CD14-positive monocyte (primary cell): ENCODE measurements around the gene ATP6V0E2. TPM values are rescaled to one million over a fixed set of nuclear protein-coding genes. Genes with fewer than 3 reads are reported as not detected.

Experiments used
- DNase-seq, 3 donors: peaks; one replicate each; pipeline ENCODE4 v3.0.0-alpha.2; 2011 to 2022
- H2AFZ ChIP-seq: 2 replicates; pipeline ENCODE4 v1.6.0; 2012; ENCODE audit warnings: mild to moderate bottlenecking, low read depth, low read length, inconsistent platforms; ENCODE audit not compliant: insufficient read depth, poor library complexity, severe bottlenecking
- H3K27ac ChIP-seq, 2 donors: 1 replicate in 1 of 2; 2 replicates in 1 of 2; pipeline ENCODE4 v1.5.1; 2012 to 2013; ENCODE audit warnings: low read length in 2 of 2, control low read depth in 1 of 2, inconsistent platforms in 1 of 2, low read depth in 1 of 2, mild to moderate bottlenecking in 1 of 2
- H3K27me3 ChIP-seq, 2 donors: one replicate each; pipeline versions ENCODE4 v1.6.0 to v1.6.1; 2011 to 2013; ENCODE audit warnings: low read length in 2 of 2; ENCODE audit not compliant: control insufficient read depth in 2 of 2, insufficient read depth in 2 of 2
- H3K36me3 ChIP-seq, 2 donors: replicated peaks in 1 of 2; 1 replicate in 1 of 2; 2 replicates in 1 of 2; pipeline versions ENCODE4 v1.5.1 to v1.6.1; 2012 to 2013; ENCODE audit warnings: low read length in 2 of 2, control low read depth in 1 of 2, inconsistent platforms in 1 of 2, mild to moderate bottlenecking in 1 of 2; ENCODE audit not compliant: insufficient read depth in 2 of 2, control insufficient read depth in 1 of 2
- H3K4me1 ChIP-seq, 2 donors: 1 replicate in 1 of 2; 2 replicates in 1 of 2; pipeline versions ENCODE4 v1.5.1 to v1.6.1; 2012 to 2013; ENCODE audit warnings: low read length in 2 of 2, control low read depth in 1 of 2, inconsistent platforms in 1 of 2, mild to moderate bottlenecking in 1 of 2, moderate library complexity in 1 of 2; ENCODE audit not compliant: insufficient read depth in 2 of 2, control insufficient read depth in 1 of 2
- H3K4me2 ChIP-seq: replicated peaks from 2 replicates; pipeline ENCODE3; 2012; ENCODE audit warnings: low read length, moderate library complexity, mild to moderate bottlenecking; ENCODE audit not compliant: poor library complexity, severe bottlenecking; ENCODE audit errors: extremely low read depth
- H3K4me3 ChIP-seq, 3 experiments: fragments of 200-600 bp in 1 of 3; sonication (generic) in 1 of 3; replicated peaks in 1 of 3; 1 replicate in 2 of 3; 2 replicates in 1 of 3; pipeline ENCODE4 v1.5.1; 2011 to 2013; ENCODE audit warnings: low read length in 3 of 3, mild to moderate bottlenecking in 3 of 3, control low read depth in 2 of 3, low read depth in 2 of 3, inconsistent platforms in 1 of 3, moderate library complexity in 1 of 3
- H3K79me2 ChIP-seq: 2 replicates; pipeline ENCODE4 v1.6.0; 2012; ENCODE audit warnings: mild to moderate bottlenecking, control low read depth, inconsistent platforms, low read length, moderate library complexity; ENCODE audit not compliant: insufficient read depth
- H3K9ac ChIP-seq: 2 replicates; pipeline ENCODE4 v1.6.0; 2017; ENCODE audit warnings: low read length, mild to moderate bottlenecking; ENCODE audit not compliant: insufficient read depth, poor library complexity, severe bottlenecking
- H3K9me3 ChIP-seq, 2 donors: replicated peaks in 1 of 2; 1 replicate in 1 of 2; 2 replicates in 1 of 2; pipeline versions ENCODE4 v1.5.1 to v1.6.1; 2012 to 2013; ENCODE audit warnings: low read length in 2 of 2, control low read depth in 1 of 2; ENCODE audit not compliant: control insufficient read depth in 1 of 2, insufficient read depth in 1 of 2
- H4K20me1 ChIP-seq: 2 replicates; pipeline ENCODE4 v1.6.0; 2012; ENCODE audit warnings: mild to moderate bottlenecking, low read length, control low read depth, moderate library complexity; ENCODE audit not compliant: insufficient read depth
- H3K27ac Mint-ChIP-seq, 7 donors: one replicate each; pipeline ENCODE4 v1.8.0; 2020; ENCODE audit warnings: mild to moderate bottlenecking in 7 of 7, mixed read lengths in 7 of 7, moderate library complexity in 6 of 7, inconsistent platforms in 2 of 7
- H3K27me3 Mint-ChIP-seq, 3 donors: one replicate each; pipeline ENCODE4 v1.8.0; 2021 to 2022; ENCODE audit warnings: low read depth in 3 of 3, mild to moderate bottlenecking in 3 of 3, mixed read lengths in 3 of 3, moderate library complexity in 3 of 3, inconsistent platforms in 1 of 3
- H3K36me3 Mint-ChIP-seq, 2 donors: one replicate each; pipeline ENCODE4 v1.8.0; 2020; ENCODE audit warnings: mixed read lengths in 2 of 2, inconsistent platforms in 1 of 2, mild to moderate bottlenecking in 1 of 2
- H3K4me1 Mint-ChIP-seq: one replicate; pipeline ENCODE4 v1.8.0; 2020; ENCODE audit warnings: mild to moderate bottlenecking, mixed read lengths
- H3K4me3 Mint-ChIP-seq, 2 donors: one replicate each; pipeline ENCODE4 v1.8.0; 2020; ENCODE audit warnings: mild to moderate bottlenecking in 2 of 2, mixed read lengths in 2 of 2, moderate library complexity in 1 of 2
- H3K9me3 Mint-ChIP-seq, 7 donors: one replicate each; pipeline ENCODE4 v1.8.0; 2020 to 2022; ENCODE audit warnings: mixed read lengths in 7 of 7, mild to moderate bottlenecking in 6 of 7, moderate library complexity in 6 of 7, inconsistent platforms in 2 of 7
- WGBS: methylation state at CpG from one replicate; pipeline ENCODE4 v1.1.5; 2013; ENCODE audit warnings: missing lambda C conversion rate; ENCODE audit not compliant: insufficient coverage; 5-methylcytosine and 5-hydroxymethylcytosine counted together
- intact Hi-C, 2 donors: fragments of 100-400 bp; cut with micrococcal nuclease; formaldehyde crosslinking; loops; one replicate each; pipeline versions ENCODE4 v1.15.0 to v1.15.1; 2023
- polyA plus RNA-seq, 3 donors: library from polyadenylated mRNA; depleted of rRNA in 1 of 3; unstranded in 2 of 3; stranded (reverse) in 1 of 3; fragments of 300-500 nt in 2 of 3; fragments of >200 nt in 1 of 3; fragmentation: Illumina TruSeq in 2 of 3; gene quantifications; 1 replicate in 2 of 3; 2 replicates in 1 of 3; pipeline ENCODE4 v1.2.3, GENCODE V29; 2012 to 2021
- TF ChIP-seq, protein P1 (sequence below): fragments of 200-600 bp; IDR thresholded peaks from one replicate; pipeline ENCODE4 v1.8.0; 2022; ENCODE audit warnings: antibody characterized with exemption, mild to moderate bottlenecking

Gene ATP6V0E2
- polyA plus RNA-seq, 3 donors = 4.4 to 13.3 (median 8.2) TPM

DNA sequence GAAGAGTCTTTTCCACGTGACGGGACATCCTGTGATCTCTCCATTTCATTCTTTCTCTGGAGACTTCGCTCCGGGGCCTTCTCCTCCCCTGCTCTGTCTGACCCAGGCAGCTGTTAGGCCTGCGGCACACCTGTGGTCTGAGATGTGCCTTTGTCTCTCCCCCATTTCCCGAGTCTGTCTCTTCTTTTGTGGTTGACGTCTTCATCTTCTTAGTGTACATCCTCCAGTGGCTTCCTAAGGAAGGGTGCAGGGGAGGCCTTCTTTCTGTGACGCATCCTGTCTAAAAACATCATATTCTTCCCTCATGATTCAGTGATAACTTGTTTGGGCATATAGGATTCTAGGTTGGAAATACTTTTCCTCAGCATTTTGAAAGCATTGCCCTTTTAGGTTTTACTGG is 17.2 kb upstream of the ATP6V0E2 start:
- H3K4me3 ChIP-seq = no peak overlapping the region
- TF ChIP-seq, protein P1, sequence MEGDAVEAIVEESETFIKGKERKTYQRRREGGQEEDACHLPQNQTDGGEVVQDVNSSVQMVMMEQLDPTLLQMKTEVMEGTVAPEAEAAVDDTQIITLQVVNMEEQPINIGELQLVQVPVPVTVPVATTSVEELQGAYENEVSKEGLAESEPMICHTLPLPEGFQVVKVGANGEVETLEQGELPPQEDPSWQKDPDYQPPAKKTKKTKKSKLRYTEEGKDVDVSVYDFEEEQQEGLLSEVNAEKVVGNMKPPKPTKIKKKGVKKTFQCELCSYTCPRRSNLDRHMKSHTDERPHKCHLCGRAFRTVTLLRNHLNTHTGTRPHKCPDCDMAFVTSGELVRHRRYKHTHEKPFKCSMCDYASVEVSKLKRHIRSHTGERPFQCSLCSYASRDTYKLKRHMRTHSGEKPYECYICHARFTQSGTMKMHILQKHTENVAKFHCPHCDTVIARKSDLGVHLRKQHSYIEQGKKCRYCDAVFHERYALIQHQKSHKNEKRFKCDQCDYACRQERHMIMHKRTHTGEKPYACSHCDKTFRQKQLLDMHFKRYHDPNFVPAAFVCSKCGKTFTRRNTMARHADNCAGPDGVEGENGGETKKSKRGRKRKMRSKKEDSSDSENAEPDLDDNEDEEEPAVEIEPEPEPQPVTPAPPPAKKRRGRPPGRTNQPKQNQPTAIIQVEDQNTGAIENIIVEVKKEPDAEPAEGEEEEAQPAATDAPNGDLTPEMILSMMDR = no peak
- no peaks in the 10 kb centered on the region for H3K4me1 Mint-ChIP-seq
- peaks cover 0 to 5% (median 0%) of the 10 kb centered on the region in 3 donors for H3K27me3 Mint-ChIP-seq
- intact Hi-C loops = no loop called here
- H3K36me3 Mint-ChIP-seq = peaks cover 30 to 34% of the 10 kb centered on the region in 2 donors
- H3K9ac ChIP-seq = no peak overlapping the region
- no peaks in the 10 kb centered on the region for H3K9me3 ChIP-seq
- no peak overlapping the region for H3K4me3 Mint-ChIP-seq
- H3K27ac ChIP-seq = no peak overlapping the region
- H3K4me2 ChIP-seq = no peak overlapping the region
- H3K4me1 ChIP-seq = no peaks in the 10 kb centered on the region
- no peak overlapping the region for H3K27ac Mint-ChIP-seq
- H4K20me1 ChIP-seq = no peaks in the 10 kb centered on the region
- no peaks in the 10 kb centered on the region for H3K79me2 ChIP-seq
- no peaks in the 10 kb centered on the region for H3K27me3 ChIP-seq
- H3K36me3 ChIP-seq = peaks cover 18 to 38% of the 10 kb centered on the region in 2 donors
- WGBS = 92% methylated on average over 2 of the region's 8 CpGs
- no peak for DNase-seq
- H2AFZ ChIP-seq = no peak overlapping the region
- peaks cover 0 to 1% (median 0%) of the 10 kb centered on the region in 7 donors for H3K9me3 Mint-ChIP-seq

DNA sequence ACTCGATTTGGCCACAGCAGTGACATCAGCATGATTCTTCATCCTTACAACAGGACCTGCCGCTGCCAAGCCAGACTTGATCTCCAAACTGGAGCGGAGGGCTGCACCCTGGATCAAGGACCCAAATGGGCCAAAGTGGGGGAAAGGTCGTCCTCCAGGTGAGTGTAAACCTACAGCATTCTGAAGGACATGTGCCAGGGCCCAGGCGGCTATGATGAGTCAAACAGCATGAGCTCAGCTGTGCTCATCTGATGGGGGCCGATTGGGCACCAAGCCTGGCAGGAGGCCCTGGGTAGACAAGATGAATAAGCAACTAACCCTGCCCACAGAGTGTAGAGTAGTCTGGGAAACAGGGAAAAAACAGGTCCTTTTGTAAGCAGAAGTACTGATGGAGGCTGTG is 14.4 kb upstream of the ATP6V0E2 start:
- 97% methylated on average over 3 of the region's 6 CpGs for WGBS
- no peaks in the 10 kb centered on the region for H3K27me3 Mint-ChIP-seq
- no peaks in the 10 kb centered on the region for H3K9me3 Mint-ChIP-seq
- no peaks in the 10 kb centered on the region for H4K20me1 ChIP-seq
- no peak overlapping the region for H3K9ac ChIP-seq
- H3K9me3 ChIP-seq = no peaks in the 10 kb centered on the region
- H2AFZ ChIP-seq = no peak overlapping the region
- H3K36me3 Mint-ChIP-seq = peaks cover 38 to 46% of the 10 kb centered on the region in 2 donors
- H3K4me2 ChIP-seq = no peak overlapping the region
- no peaks in the 10 kb centered on the region for H3K4me1 Mint-ChIP-seq
- H3K4me3 ChIP-seq = no peak overlapping the region
- H3K36me3 ChIP-seq = peaks cover 18 to 42% of the 10 kb centered on the region in 2 donors
- H3K27ac ChIP-seq = no peak overlapping the region
- no peaks in the 10 kb centered on the region for H3K27me3 ChIP-seq
- no peaks in the 10 kb centered on the region for H3K4me1 ChIP-seq
- no peaks in the 10 kb centered on the region for H3K79me2 ChIP-seq
- DNase-seq = no peak
- intact Hi-C loops = no loop called here
- TF ChIP-seq, protein P1 = no peak
- peak overlapping the region in 1 of 7 donors; percentile 26 for H3K27ac Mint-ChIP-seq
- H3K4me3 Mint-ChIP-seq = no peak overlapping the region
